ENCODE measurements around the gene CENPN.

The CENPN gene

DNA sequence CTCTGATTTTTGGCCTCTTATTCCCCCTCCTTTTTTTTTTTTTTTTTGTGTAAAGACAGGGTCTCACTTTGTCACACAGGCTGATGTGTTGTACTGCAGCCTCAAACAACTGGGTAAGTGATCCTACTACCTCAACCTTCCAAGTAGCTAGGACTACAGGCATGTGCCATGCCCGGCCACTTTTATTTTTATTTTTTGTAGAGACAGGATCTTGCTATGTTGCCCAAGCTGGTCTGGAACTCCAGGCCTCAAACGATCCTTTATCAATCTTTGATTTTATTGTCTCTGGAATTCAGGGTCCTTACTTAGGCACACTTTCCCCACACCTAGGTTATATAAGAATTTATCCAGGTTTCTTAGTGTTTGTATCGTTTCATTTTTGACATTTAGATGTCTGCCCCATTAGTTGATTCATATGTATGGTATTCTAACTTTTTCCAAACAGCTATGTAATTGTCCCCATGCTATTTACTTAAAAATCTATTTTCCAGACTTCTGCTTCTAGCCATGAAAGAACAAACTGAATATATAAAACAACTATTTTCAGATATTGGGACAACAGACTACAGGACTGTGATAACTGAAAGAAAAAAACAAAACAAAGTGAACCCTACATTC is 14.2 kb upstream of the CENPN start:
- no peak for DNase-seq

DNA sequence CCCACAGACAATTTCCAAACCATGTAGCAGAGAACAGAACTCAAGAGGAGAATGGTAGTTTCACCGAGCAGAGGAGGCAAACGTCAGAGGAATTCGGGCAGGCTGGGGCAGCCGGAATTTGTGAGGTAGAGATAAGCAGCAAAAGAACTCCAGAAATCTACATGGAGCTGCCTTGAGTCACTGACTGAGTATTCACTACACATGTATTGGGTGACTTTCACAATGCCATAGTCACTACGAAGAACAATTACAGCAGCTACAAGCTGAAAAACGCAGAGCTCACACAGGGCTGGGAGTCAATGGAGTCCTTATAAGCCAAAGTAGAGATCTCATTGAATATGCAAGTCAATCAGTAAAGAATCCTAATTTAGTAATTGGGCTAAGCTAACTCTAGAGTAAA is 13.7 kb upstream of the CENPN start:
- DNase-seq: no peak

DNA sequence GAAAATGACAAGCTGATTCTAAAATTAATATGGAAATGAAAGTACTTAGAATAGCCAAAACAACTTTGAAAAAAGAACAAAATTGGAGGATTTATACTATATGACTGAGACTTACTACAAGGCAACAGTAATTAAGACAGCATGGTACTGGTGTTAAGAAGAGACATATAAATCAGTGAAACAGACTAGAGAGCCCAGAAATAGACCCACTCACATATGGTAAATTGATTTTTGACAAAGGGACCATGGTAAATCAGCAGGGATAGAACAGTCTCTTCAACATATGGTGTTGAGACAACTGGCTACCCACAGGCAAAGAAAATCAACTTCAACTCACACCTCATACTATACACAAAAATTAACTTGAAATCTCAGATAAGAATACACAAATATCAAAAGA is 13.2 kb upstream of the CENPN start:
- DNase-seq: peak; percentile 3

DNA sequence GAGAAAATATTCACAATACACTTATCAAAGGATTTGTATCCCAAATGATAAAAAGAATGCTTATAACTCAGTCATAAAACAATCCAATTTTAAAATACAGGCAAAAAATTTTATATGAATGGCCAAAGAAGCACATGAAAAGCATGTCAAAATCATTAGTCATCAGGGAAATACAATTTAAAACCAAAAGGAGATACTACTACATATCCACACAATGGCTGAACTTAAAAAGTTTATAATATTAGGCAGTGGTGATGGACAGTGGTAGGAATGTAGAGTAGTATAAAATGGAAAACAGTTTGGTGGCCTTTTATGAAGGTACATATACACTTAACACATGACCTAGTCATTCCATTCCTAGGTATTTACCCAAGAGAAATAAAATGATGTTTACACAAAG is 12.6 kb upstream of the CENPN start:
- DNase-seq: no peak

DNA sequence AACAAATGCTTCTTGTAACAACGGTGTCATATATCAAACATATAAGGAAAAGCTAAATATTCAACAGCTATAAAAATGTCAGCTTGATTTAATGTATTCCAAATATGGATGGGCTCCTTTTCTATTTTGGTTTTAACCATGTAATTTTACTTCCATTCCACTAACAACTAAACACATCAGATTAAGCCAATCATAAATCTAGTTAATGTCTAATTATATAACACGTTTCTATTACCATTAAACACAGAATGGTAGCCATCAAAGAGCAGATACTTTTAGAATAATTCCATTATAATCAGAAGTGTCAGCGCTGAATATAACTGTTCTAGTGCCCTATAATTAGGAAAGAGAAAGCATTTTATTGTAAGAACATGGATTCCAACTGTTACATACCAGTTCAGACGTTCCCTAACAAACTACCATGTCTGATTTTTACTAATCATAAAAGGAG is 10.3 kb upstream of the CENPN start:
- DNase-seq: no peak

DNA sequence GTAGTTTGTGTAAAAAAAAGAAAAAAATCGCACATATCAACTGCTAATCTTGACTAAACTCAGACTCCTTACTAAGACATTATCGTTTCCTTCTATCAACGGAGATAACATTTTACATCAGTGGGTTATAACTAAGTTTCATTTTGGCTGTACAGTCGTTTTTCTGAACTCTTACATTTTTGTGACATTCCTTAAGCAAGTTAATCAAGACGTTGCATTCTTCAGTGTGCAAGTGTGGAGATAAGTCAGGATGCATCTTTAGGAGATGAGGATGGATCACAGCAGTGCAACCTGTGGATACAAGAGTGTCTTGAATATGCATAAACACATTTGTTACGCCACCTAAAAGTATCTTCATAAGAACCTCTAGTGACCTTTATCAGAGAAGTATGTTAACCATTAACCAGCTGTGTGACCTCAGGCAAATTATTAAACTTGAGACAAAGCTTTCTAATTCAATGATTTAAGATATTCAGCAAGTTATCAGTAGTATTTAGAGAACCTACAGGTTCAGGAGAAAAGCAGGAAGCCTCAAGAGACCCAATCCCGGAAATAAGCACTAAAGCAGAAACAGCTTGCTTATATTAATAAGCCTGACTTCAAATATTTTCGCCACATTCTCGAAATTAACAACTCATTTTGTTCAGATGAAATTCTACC is 9.7 kb upstream of the CENPN start:
- DNase-seq: no peak

DNA sequence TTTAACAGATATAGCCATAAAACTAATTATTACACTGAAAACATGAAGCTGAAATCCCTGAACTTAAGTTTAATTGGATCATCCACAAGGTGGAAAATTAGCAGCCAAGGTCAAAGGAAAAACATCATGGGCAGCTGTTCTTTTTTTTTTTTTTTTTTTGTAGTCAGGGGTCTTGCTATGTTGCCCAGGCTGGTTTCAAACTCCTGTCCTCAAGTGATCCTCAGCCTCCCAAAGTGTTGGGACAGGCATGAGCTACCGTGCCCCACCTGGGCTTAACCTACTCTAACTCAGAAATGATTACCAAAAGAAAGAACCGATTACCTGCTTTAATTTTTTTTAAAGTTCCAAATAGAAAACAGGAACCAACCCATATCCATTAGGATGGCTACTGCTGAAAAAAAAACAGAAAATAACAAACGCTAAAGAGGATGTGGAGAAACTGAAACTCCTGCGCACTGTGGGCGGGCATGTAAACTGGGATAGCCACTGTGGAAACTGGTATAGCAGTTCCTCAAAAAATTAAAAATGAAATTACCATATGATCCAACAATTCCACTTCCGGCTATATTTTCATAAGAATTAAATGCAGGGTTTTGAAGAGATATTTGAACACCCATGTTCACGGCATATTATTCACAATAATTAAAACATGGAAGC is 8.9 kb upstream of the CENPN start:
- no peak for DNase-seq

DNA sequence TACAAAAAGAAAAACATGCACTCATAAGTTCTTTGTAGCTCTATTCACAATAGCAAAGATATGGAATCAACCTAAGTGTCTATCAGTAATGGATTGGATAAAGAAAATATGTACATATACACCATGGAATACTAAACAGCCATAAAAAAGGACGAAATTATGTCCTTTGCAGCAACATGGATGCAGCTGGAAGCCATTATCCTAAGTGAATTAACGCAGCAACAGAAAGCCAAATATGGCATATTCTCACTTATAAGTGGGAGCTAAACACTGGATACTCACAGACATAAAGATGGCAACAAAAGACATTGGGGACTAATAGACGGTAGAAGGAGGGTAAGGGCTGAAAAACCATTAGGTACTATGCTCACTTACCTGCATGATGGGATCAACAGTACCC is 6.1 kb upstream of the CENPN start:
- no peak for DNase-seq

DNA sequence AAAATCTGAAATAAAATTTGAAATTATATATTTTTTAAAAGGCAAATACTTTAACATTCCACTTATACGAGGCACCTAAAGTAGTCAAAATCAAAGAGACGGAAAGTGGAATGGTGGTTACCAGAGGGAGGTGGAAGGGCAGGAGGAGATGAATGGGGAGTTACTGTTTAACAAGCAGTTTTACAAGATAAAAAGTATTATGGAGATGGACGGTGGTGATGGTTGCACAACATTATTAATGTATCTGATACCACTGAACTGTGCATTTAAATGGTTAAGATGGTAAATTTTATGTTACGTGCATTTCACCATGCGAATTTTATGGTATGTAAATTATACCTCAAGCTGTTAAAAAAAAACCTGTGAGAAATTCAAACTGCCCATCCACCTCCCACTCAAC is 5.7 kb upstream of the CENPN start:
- no peak for DNase-seq

DNA sequence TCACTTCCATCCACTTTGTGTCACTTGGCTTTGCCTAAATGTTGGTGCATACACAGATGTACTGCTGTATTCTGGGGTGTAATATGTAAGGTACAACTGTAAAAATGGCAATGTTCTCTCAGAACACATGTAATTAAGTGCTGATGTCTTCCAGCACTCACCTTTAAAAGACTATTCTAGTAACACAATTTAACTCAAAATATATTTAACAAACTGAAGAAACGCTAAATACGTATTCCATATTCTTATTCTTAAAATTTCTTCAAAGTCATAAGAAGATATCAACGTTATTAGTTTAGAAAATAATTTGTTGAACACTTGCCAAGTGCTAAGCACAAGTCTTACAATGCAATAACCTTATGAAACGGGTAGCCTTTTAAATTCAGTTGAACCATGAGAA is 4.0 kb upstream of the CENPN start:
- no peak for DNase-seq

DNA sequence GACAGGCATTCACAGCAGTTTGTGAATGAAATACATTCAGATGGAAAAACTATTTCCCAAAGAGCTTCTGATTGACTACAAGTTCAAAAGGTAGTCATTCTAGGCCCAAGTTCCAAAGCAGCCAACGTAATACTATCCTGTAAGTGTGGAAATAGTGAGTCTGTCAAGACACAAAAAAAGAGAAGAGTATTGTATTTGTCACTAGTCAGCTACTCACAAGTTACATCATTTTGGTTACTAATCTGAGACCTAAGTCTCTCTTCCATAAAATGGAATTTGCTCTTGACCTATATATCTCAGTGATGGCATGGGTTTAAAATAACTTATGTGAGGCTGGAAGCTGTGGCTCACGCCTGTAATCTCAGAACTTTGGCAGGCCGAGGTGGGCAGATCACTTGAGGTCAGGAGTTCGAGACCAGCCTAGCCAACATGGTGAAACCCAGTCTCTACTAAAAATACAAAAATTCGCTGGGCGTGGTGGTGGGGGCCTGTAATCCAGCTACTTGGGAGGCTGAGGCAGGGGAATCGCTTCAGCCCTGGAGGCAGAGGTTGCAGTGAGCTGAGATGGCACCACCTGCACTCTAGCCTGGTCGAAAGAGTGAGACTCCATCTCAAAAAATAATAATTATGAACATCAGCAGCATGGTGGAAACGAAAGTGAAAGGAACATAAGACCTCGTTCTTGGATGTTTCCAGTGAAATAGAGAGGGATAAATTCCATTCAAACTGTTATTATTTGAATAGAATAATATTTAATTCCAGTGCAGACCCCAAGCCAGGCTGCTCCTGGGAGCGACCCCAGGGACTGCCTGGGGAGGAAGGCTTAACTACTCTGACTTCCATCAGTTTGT is 3.2 kb upstream of the CENPN start:
- no peak for DNase-seq

DNA sequence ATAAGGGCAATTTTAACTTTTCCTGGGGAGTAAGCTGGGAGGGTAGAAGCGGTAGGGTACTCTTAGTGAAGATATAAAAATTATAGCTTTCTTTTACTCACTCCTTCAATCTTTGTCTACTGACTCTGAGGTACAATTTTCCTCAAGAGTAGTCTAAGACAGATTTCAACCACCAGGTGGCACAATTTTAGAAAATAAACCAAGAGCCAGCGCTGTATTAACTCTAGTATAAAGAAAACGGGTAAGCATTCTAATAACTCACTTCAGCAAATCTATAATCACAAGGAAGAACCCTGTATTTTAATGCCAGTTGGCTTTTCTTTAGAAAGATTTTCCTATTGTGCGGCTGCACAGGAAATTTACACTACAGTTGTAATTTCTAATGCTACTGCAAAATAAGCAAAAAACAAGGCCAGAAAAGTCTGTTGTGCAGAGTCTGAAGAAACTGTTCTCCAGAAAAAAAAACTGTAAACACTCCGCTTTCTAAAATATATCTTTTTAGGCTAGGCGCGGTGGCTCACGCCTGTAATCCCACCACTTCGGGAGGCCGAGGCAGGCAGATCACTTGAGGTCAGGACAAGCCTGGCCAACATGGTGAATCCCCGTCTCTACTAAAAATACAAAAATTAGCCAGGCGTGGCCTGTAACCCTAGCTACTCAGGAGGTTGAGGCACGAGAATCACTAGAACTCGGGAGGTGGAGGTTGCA is 2.2 kb upstream of the CENPN start:
- DNase-seq: peak; percentile 42

DNA sequence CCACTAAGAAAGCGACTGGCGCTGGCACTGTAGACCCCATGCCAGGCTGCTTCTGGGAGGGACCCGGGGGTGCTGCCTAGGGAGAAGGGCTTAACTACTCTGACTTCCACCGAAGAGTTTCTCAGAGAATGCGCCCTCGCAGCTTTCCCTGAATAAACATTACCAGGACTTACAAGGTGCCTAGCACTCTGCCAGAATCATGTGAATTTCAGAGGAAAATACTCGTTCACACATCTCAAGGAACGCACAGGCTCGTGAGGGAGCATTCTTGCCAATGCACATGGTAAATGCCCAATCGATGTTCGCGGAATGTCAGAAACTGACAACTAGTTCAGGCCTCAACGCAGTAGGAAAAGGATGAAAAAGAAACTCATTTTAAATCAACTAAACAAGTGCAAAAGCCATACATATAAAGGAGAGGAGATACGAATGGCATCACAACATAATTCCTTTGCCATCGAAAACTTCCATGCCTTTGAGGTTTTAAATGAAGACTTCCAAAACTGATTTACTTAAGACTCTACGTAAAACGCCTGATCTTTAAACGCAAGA is 1.3 kb upstream of the CENPN start:
- no peak for DNase-seq

DNA sequence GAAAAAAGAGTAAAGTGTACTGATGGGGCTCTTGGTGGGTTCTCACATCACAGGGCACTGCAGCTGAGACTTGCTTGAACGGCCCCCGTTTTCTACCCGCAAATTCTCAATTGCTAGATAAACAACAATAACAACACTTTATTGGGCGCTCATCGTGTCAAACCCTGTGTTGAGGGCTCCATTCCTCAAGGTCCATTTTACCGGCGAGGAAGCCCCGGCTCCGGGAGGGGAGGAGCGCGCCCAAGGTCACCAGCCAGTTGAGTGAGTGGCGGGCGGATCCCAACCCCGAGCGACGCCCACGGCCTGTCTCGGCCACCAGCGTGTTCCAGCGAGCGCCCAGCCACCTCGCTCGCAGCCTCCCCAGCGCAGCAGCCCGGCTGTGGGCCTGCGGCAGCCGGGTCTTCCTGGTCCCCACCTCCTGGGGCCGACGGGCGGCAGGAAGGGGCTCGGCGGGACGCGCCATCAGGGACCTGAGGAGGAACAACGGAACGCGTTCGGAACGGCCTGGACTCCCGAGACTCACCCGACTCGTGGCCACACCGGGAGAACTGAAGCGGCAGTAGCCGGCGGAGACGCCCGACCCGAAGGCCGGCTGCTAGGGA is 702 bp upstream of the CENPN start:
- peak; percentile 71 for DNase-seq

DNA sequence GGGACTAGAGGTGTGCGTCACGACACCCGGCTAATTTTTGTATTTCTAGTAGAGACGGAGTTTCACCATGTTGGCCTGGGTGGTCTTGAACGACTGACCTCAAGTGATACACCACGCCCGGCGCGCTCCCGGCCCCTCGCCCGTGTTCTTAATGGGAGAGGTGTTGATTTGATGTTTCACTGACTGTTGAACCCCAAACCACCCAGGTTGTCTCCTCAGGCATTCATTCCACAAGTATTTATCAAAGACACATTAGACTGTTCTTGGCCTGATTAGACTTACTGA is 1.4 kb downstream of the CENPN start:
- DNase-seq: no peak

DNA sequence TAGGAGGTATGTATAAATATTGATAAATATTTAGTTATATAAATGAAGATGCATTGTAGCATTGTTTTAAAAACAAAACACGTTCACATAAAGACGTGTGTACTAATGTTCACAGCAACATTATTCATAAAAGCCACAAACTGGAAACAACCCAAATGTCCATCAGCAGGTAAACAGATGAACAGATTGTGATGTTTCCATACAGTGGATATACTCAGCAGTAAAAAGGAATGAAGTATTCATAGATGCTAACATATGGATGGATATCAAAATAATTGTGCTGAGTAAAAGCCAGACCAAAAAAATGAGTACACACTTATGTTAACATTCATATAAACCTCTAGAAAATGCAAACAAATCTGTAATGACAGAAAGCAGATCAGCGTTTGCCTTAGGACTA is 6.0 kb downstream of the CENPN start:
- no peak for DNase-seq

DNA sequence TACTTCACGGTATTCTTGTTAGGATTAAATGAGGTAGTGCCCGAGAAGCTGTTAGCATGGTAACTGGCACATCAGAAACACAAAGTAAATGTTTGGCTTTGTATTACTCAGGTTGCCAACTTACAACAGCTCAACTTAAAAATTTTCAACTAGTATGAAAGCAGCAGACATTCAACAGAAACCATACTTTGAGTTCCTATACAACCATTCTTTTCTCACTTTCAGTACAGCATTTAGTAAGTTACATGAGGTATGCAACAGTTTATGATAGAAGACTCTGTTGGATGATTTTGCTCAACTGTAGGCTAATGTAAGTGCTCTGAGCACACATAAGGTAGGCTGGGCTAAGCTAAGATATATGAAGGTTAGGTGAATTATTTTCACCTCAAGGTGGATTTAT is 7.7 kb downstream of the CENPN start:
- no peak for DNase-seq

DNA sequence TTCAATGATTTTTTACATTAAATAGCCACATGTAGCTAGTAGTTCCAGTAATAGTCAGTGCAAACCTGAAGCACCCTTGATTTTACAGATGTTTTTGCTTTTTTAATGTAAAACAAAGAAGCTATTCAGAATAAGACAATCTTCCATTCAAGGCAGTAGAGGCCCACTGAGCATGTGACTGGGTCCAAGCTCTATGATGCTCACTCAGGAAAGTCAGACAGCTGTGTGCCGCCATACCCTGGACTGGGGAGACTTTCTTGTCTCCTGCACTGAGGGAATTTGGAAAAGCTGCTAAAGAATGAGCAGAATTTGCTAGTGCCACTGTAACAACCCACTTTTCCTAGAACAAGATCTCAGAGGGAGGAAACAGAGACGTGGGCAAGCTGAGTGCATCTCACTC is 11.5 kb downstream of the CENPN start:
- DNase-seq: no peak

DNA sequence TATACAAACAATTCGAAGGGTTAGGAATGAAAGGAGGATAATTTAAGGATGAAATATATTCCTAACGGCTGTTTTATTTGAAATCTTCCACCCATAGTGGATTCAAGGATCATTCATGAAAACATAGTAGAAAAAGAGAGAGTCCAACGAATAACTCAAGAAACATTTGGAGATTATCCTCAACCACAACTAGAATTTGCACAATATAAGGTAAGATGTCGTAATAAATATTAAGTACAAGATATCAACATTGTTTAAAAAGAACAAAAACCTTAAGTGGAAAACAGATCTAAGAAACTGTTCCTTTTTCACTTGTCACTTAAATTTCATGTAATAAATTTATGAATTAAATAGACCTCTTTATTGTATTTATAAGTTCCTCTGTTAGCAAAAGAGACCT is 19.4 kb downstream of the CENPN start:
- DNase-seq: no peak

DNA sequence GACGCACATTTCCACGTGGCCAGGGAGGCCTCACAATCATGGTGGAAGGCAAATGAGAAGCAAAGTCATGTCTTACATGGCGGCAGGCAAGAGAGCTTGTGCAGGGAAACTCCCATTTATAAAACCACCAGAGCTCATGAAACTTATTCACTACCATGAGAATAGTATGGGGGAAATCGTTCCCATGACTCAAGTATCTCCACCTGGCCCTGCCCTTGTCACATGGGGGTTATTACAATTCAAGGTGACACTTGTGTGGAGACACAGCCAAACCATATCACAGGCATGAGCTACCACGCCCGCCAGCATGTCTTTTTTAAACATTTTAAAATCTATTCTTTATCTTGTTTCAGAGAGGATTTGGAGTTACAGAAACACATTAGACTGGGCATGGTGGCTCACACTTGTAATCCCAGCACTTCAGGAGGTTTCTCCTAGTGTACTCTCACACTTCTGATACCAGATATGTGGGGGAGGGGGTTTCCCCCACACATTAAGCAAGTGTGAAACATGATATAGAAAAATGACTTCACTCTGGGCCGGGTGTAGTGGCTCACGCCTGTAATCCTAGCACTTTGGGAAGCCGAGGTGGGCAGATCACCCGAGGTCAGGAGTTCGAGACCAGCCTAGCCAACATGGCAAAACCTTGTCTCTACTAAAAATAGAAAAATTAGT is 23.1 kb downstream of the CENPN start:
- no peak for DNase-seq

DNA sequence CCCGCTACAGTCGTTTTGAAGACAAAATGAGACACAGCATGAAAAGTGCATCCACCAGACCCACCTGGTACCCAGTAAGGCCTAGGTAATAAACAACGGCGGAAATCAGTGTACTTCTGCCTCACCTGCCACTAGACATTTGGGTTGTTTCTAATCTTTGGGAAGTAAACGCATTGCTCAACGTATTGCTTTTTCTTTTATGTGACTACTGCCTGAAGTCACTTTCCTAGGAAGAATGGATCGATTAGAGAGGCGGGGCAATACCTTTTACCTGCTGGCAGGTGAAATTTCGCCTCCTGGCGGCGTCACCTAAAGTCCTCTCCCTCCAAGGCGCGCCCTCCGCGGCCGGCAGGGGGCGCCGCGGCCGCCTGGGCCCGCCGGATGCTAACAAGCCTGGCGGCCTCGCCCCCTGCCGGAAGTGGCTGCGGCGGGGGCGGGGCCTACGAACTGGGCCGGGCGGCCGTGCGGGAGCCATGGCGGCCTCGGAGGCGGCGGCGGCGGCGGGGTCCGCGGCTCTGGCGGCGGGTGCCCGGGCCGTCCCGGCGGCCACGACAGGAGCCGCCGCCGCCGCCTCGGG is 28.5 kb downstream of the CENPN start, which contains the start of gene ATMIN:
TSS of gene ATMIN (plus strand) at position 445 of the 577 bp plus-strand sequence. CDS start at position 474, 29 bp downstream.
- DNase-seq: peak; percentile 86

Measured in NCI-H1092 treated with DMSO at 0.1 percent for 48 hours (cell line).